GM23338 (cell line): ENCODE measurements around the gene SLC12A7. TPM values are rescaled to one million over a fixed set of nuclear protein-coding genes. Genes with fewer than 3 reads are reported as not detected.

Experiments
- ATAC-seq: fragments of 200-7000 bp; cut with Tn5 transposase; 3 replicates; pipeline ENCODE4 v1.9.1; 2020
- DNase-seq: peaks from one replicate; pipeline ENCODE4 v3.0.0-alpha.2; 2015; ENCODE audit warnings: low spot score
- H2AFZ ChIP-seq: fragments of 200-600 bp; sonication (generic); 2 replicates; pipeline ENCODE4 v1.8.0; 2016; ENCODE audit warnings: antibody characterized with exemption, mild to moderate bottlenecking, moderate library complexity
- H3F3A ChIP-seq: fragments of 200-600 bp; sonication (generic); replicated peaks from 2 replicates; pipeline ENCODE4 v1.8.0; 2017; ENCODE audit warnings: antibody characterized with exemption, mixed run types, low read depth
- H3K27ac ChIP-seq: fragments of 200-600 bp; sonication (generic); 2 replicates; pipeline ENCODE4 v1.6.1; 2016; ENCODE audit warnings: low read depth
- H3K27me3 ChIP-seq: fragments of 200-600 bp; sonication (generic); 2 replicates; pipeline ENCODE4 v1.8.0; 2016; ENCODE audit warnings: mild to moderate bottlenecking, mixed run types, moderate library complexity; ENCODE audit not compliant: insufficient read depth
- H3K36me3 ChIP-seq: fragments of 200-600 bp; sonication (generic); 2 replicates; pipeline ENCODE4 v1.8.0; 2016; ENCODE audit warnings: mild to moderate bottlenecking; ENCODE audit not compliant: insufficient read depth
- H3K4me1 ChIP-seq: fragments of 200-600 bp; sonication (generic); 2 replicates; pipeline ENCODE4 v1.8.0; 2016; ENCODE audit warnings: mild to moderate bottlenecking, moderate library complexity; ENCODE audit not compliant: insufficient read depth
- H3K4me2 ChIP-seq: fragments of 200-600 bp; sonication (generic); 2 replicates; pipeline ENCODE4 v1.7.1; 2017; ENCODE audit warnings: mixed run types
- H3K4me3 ChIP-seq: fragments of 200-600 bp; sonication (generic); 2 replicates; pipeline ENCODE4 v1.6.1; 2016; ENCODE audit warnings: mixed run types
- H3K79me2 ChIP-seq: fragments of 200-600 bp; sonication (generic); replicated peaks from 2 replicates; pipeline ENCODE4 v1.8.0; 2017; ENCODE audit warnings: mild to moderate bottlenecking; ENCODE audit not compliant: insufficient read depth
- H3K9me2 ChIP-seq: fragments of 200-600 bp; sonication (generic); 2 replicates; pipeline ENCODE4 v1.8.0; 2017; ENCODE audit not compliant: insufficient read depth
- H4K20me1 ChIP-seq: fragments of 200-600 bp; sonication (generic); replicated peaks from 2 replicates; pipeline ENCODE4 v1.8.0; 2017; ENCODE audit warnings: mild to moderate bottlenecking; ENCODE audit not compliant: insufficient read depth
- H3K27ac Mint-ChIP-seq: 2 replicates; pipeline ENCODE4 v1.8.0; 2020; ENCODE audit warnings: inconsistent platforms, mild to moderate bottlenecking, moderate library complexity, mixed read lengths
- H3K27me3 Mint-ChIP-seq: 3 replicates; pipeline ENCODE4 v1.8.0; 2022; ENCODE audit warnings: low read depth, mild to moderate bottlenecking, moderate library complexity, mixed read lengths, inconsistent platforms; ENCODE audit not compliant: insufficient read depth, poor library complexity
- H3K36me3 Mint-ChIP-seq: 3 replicates; pipeline ENCODE4 v1.8.0; 2021; ENCODE audit warnings: low read depth, mild to moderate bottlenecking, inconsistent platforms, moderate library complexity, mixed read lengths
- H3K4me1 Mint-ChIP-seq: 3 replicates; pipeline ENCODE4 v1.8.0; 2020; ENCODE audit warnings: mild to moderate bottlenecking, inconsistent platforms, mixed read lengths
- H3K4me3 Mint-ChIP-seq: 3 replicates; pipeline ENCODE4 v1.8.0; 2021; ENCODE audit warnings: moderate library complexity, mild to moderate bottlenecking, inconsistent platforms, mixed read lengths
- H3K9me3 Mint-ChIP-seq: 3 replicates; pipeline ENCODE4 v1.8.0; 2020; ENCODE audit warnings: moderate library complexity, mild to moderate bottlenecking, inconsistent platforms, mixed read lengths
- CREB1 ChIP-seq: fragments of 250-450 bp; sonication (Bioruptor Pico); IDR thresholded peaks from 2 replicates; pipeline ENCODE4 v1.5.0; 2020; ENCODE audit warnings: low read depth, mild to moderate bottlenecking, moderate library complexity
- EZH2 ChIP-seq: fragments of 200-600 bp; sonication (generic); IDR thresholded peaks from one replicate; pipeline ENCODE4 v1.8.0; 2017; ENCODE audit warnings: antibody characterized with exemption, mild to moderate bottlenecking, low read depth; ENCODE audit not compliant: unreplicated experiment
- EZH2phosphoT487 ChIP-seq: fragments of 200-600 bp; sonication (generic); IDR thresholded peaks from one replicate; pipeline ENCODE4 v1.8.1; 2018; ENCODE audit warnings: antibody characterized with exemption; ENCODE audit not compliant: unreplicated experiment
- JUNB ChIP-seq: IDR thresholded peaks from one replicate; pipeline ENCODE4 v1.6.1; 2016; ENCODE audit warnings: antibody characterized with exemption; ENCODE audit not compliant: unreplicated experiment
- NANOG ChIP-seq: IDR thresholded peaks from 2 replicates; pipeline ENCODE4 v1.6.1; 2016; ENCODE audit warnings: antibody characterized with exemption, borderline replicate concordance
- POLR2AphosphoS5 ChIP-seq: IDR thresholded peaks from 2 replicates; pipeline ENCODE4 v1.6.1; 2016; ENCODE audit warnings: antibody characterized with exemption, low read depth
- STAT1 ChIP-seq: IDR thresholded peaks from one replicate; pipeline ENCODE4 v1.6.1; 2016; ENCODE audit warnings: antibody characterized with exemption; ENCODE audit not compliant: unreplicated experiment
- ZNF114 ChIP-seq: fragments of 250-450 bp; sonication (Bioruptor Pico); IDR thresholded peaks from 2 replicates; pipeline ENCODE4 v1.5.0; 2020; ENCODE audit warnings: mild to moderate bottlenecking, moderate library complexity
- ZNF331 ChIP-seq: fragments of 250-450 bp; sonication (Bioruptor Pico); IDR thresholded peaks from 2 replicates; pipeline ENCODE4 v1.5.0; 2020; ENCODE audit warnings: low read depth, mild to moderate bottlenecking, moderate library complexity
- polyA plus RNA-seq: library from polyadenylated mRNA; unstranded; fragments of >200 nt; fragmentation: Nextera tagmentation; extraction: Ambion mirVana; gene quantifications from 2 replicates; pipeline ENCODE4 v1.2.1, GENCODE V29; 2016
- total RNA-seq: library from RNA; depleted of rRNA; stranded (reverse); fragments of >200 nt; shearing (Covaris generic); gene quantifications from 2 replicates; pipeline ENCODE4 v1.2.3, GENCODE V29; 2014
- TF ChIP-seq, protein P1 (sequence below): IDR thresholded peaks from 2 replicates; pipeline ENCODE4 v1.6.1; 2016; ENCODE audit warnings: antibody characterized with exemption
- TF ChIP-seq, protein P2 (sequence below): fragments of 250-450 bp; sonication (Bioruptor Pico); IDR thresholded peaks from 2 replicates; pipeline ENCODE4 v1.5.0; 2020; ENCODE audit warnings: mild to moderate bottlenecking, moderate library complexity
- TF ChIP-seq, protein P3 (sequence below), 2 experiments: fragments of 200-600 bp in 1 of 2; sonication (generic) in 1 of 2; conservative IDR thresholded peaks; 2 replicates each; pipeline versions ENCODE4 v1.5.1 to v1.6.1; 2016 to 2017; ENCODE audit warnings: antibody characterized with exemption in 2 of 2, low read depth in 2 of 2, mild to moderate bottlenecking in 2 of 2, moderate library complexity in 1 of 2
- TF ChIP-seq, protein P4 (sequence below): IDR thresholded peaks from one replicate; pipeline ENCODE4 v1.6.1; 2018; ENCODE audit warnings: antibody characterized with exemption; ENCODE audit not compliant: unreplicated experiment

SLC12A7 gene
- total and polyA plus RNA-seq, 2 experiments from 2014 or later = 7.4 to 32.2 TPM

DNA sequence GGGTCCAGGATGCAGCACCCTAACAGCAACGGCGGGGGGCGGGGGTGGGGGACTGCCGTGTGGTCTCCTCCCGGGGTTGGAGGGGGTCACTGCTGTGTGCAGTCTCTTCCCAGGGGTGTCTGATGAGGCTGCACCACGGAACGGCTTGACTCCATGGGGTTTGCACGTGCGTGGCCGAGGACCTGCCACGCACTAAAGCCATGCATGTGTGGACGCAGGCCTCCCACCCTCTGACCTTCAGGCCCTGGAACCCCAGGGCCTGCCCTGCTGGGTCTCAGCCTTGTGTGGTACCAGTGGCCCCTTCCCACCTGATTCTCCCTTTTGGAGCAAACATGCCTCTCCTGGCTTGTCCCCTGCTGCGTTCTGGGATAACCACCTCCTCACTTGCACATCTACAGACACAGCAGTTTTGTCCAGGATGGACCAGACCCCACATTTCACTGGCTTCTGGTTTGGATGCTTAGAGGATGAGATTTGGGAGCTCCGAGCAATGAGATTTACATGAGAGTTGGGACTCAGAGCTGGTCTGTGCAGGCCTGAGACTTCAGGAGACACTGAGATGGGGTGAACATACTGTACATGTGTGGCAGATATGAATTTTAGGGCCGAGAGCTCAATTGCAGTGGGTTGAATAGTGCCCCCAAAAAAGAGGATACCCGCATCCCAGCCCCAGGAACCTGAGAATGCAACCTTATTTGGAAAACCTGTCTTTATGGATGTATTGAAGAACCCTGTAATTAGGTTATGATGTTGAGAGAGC, 45.8 kb downstream of the SLC12A7 start:
- no peaks in the 10 kb centered on the region for H3K9me3 Mint-ChIP-seq
- ATAC-seq (no peak), DNase-seq (no peak)
- no peak overlapping the region for H3K4me3 Mint-ChIP-seq
- no peaks in the 10 kb centered on the region for H3F3A ChIP-seq
- H3K4me3 ChIP-seq = no peak overlapping the region
- H3K4me1 Mint-ChIP-seq = no peaks in the 10 kb centered on the region
- H3K4me1 ChIP-seq = no peaks in the 10 kb centered on the region
- H2AFZ ChIP-seq = no peak overlapping the region
- H3K36me3 ChIP-seq = no peaks in the 10 kb centered on the region
- no peak for TF ChIP-seq POLR2AphosphoS5
- no peak for TF ChIP-seq JUNB
- TF ChIP-seq, protein P1, sequence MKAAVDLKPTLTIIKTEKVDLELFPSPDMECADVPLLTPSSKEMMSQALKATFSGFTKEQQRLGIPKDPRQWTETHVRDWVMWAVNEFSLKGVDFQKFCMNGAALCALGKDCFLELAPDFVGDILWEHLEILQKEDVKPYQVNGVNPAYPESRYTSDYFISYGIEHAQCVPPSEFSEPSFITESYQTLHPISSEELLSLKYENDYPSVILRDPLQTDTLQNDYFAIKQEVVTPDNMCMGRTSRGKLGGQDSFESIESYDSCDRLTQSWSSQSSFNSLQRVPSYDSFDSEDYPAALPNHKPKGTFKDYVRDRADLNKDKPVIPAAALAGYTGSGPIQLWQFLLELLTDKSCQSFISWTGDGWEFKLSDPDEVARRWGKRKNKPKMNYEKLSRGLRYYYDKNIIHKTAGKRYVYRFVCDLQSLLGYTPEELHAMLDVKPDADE = no peak
- TF ChIP-seq STAT1 = no peak
- TF ChIP-seq, protein P2, sequence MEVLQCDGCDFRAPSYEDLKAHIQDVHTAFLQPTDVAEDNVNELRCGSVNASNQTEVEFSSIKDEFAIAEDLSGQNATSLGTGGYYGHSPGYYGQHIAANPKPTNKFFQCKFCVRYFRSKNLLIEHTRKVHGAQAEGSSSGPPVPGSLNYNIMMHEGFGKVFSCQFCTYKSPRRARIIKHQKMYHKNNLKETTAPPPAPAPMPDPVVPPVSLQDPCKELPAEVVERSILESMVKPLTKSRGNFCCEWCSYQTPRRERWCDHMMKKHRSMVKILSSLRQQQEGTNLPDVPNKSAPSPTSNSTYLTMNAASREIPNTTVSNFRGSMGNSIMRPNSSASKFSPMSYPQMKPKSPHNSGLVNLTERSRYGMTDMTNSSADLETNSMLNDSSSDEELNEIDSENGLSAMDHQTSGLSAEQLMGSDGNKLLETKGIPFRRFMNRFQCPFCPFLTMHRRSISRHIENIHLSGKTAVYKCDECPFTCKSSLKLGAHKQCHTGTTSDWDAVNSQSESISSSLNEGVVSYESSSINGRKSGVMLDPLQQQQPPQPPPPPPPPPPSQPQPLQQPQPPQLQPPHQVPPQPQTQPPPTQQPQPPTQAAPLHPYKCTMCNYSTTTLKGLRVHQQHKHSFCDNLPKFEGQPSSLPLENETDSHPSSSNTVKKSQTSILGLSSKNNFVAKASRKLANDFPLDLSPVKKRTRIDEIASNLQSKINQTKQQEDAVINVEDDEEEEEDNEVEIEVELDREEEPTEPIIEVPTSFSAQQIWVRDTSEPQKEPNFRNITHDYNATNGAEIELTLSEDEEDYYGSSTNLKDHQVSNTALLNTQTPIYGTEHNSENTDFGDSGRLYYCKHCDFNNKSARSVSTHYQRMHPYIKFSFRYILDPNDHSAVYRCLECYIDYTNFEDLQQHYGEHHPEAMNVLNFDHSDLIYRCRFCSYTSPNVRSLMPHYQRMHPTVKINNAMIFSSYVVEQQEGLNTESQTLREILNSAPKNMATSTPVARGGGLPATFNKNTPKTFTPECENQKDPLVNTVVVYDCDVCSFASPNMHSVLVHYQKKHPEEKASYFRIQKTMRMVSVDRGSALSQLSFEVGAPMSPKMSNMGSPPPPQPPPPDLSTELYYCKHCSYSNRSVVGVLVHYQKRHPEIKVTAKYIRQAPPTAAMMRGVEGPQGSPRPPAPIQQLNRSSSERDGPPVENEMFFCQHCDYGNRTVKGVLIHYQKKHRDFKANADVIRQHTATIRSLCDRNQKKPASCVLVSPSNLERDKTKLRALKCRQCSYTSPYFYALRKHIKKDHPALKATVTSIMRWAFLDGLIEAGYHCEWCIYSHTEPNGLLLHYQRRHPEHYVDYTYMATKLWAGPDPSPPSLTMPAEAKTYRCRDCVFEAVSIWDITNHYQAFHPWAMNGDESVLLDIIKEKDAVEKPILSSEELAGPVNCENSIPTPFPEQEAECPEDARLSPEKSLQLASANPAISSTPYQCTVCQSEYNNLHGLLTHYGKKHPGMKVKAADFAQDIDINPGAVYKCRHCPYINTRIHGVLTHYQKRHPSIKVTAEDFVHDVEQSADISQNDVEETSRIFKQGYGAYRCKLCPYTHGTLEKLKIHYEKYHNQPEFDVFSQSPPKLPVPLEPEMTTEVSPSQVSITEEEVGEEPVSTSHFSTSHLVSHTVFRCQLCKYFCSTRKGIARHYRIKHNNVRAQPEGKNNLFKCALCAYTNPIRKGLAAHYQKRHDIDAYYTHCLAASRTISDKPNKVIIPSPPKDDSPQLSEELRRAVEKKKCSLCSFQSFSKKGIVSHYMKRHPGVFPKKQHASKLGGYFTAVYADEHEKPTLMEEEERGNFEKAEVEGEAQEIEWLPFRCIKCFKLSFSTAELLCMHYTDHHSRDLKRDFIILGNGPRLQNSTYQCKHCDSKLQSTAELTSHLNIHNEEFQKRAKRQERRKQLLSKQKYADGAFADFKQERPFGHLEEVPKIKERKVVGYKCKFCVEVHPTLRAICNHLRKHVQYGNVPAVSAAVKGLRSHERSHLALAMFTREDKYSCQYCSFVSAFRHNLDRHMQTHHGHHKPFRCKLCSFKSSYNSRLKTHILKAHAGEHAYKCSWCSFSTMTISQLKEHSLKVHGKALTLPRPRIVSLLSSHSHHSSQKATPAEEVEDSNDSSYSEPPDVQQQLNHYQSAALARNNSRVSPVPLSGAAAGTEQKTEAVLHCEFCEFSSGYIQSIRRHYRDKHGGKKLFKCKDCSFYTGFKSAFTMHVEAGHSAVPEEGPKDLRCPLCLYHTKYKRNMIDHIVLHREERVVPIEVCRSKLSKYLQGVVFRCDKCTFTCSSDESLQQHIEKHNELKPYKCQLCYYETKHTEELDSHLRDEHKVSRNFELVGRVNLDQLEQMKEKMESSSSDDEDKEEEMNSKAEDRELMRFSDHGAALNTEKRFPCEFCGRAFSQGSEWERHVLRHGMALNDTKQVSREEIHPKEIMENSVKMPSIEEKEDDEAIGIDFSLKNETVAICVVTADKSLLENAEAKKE = no peak
- TF ChIP-seq, protein P3, sequence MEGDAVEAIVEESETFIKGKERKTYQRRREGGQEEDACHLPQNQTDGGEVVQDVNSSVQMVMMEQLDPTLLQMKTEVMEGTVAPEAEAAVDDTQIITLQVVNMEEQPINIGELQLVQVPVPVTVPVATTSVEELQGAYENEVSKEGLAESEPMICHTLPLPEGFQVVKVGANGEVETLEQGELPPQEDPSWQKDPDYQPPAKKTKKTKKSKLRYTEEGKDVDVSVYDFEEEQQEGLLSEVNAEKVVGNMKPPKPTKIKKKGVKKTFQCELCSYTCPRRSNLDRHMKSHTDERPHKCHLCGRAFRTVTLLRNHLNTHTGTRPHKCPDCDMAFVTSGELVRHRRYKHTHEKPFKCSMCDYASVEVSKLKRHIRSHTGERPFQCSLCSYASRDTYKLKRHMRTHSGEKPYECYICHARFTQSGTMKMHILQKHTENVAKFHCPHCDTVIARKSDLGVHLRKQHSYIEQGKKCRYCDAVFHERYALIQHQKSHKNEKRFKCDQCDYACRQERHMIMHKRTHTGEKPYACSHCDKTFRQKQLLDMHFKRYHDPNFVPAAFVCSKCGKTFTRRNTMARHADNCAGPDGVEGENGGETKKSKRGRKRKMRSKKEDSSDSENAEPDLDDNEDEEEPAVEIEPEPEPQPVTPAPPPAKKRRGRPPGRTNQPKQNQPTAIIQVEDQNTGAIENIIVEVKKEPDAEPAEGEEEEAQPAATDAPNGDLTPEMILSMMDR (conservative IDR thresholded peaks at IDR 0.05; ENCODE audit: low read depth in 2 of 2) = no peak
- TF ChIP-seq NANOG = no peak
- no peak for TF ChIP-seq ZNF331 (CRISPR knock-in tag)
- TF ChIP-seq EZH2phosphoT487 = no peak
- TF ChIP-seq, protein P4, sequence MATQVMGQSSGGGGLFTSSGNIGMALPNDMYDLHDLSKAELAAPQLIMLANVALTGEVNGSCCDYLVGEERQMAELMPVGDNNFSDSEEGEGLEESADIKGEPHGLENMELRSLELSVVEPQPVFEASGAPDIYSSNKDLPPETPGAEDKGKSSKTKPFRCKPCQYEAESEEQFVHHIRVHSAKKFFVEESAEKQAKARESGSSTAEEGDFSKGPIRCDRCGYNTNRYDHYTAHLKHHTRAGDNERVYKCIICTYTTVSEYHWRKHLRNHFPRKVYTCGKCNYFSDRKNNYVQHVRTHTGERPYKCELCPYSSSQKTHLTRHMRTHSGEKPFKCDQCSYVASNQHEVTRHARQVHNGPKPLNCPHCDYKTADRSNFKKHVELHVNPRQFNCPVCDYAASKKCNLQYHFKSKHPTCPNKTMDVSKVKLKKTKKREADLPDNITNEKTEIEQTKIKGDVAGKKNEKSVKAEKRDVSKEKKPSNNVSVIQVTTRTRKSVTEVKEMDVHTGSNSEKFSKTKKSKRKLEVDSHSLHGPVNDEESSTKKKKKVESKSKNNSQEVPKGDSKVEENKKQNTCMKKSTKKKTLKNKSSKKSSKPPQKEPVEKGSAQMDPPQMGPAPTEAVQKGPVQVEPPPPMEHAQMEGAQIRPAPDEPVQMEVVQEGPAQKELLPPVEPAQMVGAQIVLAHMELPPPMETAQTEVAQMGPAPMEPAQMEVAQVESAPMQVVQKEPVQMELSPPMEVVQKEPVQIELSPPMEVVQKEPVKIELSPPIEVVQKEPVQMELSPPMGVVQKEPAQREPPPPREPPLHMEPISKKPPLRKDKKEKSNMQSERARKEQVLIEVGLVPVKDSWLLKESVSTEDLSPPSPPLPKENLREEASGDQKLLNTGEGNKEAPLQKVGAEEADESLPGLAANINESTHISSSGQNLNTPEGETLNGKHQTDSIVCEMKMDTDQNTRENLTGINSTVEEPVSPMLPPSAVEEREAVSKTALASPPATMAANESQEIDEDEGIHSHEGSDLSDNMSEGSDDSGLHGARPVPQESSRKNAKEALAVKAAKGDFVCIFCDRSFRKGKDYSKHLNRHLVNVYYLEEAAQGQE = no peak
- TF ChIP-seq EZH2 = no peak
- no peak for TF ChIP-seq ZNF114
- TF ChIP-seq CREB1 (CRISPR knock-in tag) = no peak
- peaks cover 5% of the 10 kb centered on the region for H3K27me3 Mint-ChIP-seq
- H3K27ac ChIP-seq = no peak overlapping the region
- H3K27ac Mint-ChIP-seq = no peak overlapping the region
- no peaks in the 10 kb centered on the region for H3K9me2 ChIP-seq
- H3K4me2 ChIP-seq = no peak overlapping the region
- no peaks in the 10 kb centered on the region for H3K27me3 ChIP-seq
- no peaks in the 10 kb centered on the region for H4K20me1 ChIP-seq
- H3K79me2 ChIP-seq = 0 out of 2 replicates have a peak, but pooled peaks cover 3% of the 10 kb centered on the region
- peaks cover 25% of the 10 kb centered on the region for H3K36me3 Mint-ChIP-seq
